Measurements from ENCODE around the gene SMIM23. TPM values are rescaled to one million over a fixed set of nuclear protein-coding genes. Genes with fewer than 3 reads are reported as not detected.

SMIM23 gene
- total and polyA plus RNA-seq, 2 experiments from 2014 or later: not detected

DNA sequence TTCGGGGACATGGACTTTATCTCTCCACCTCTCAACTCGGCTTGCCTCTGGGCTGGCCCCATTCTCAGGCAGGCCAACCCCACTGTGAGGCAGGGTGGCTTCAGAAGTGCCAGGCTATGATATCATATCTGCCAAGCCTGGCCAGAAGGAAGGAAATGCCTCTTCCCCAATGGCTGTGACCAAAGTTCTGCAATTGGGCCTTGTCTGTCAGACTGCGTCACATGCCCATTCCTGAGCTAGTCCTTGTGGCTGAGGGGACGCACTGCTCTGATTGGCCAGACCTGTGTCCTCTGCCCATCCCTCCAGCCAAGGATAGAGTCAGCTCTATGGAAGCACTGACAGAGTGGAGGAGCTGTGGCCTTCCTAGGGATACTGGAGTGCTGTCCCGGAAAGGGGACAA, 11.9 kb downstream of the SMIM23 start:
- Histone ChIP-seq H3K4me1 (ENCODE audit: insufficient read depth) (no peaks in the 10 kb centered on the region), H3K36me3 (ENCODE audit: insufficient read depth) (no peaks in the 10 kb centered on the region), H3K4me3 (no peak overlapping the region), H3K9me2 (ENCODE audit: insufficient read depth) (no peaks in the 10 kb centered on the region), H3F3A (replicated peaks; ENCODE audit: low read depth) (no peaks in the 10 kb centered on the region), H3K27me3 (ENCODE audit: insufficient read depth) (no peaks in the 10 kb centered on the region), H3K27ac (ENCODE audit: low read depth) (no peak overlapping the region), H3K79me2 (replicated peaks; ENCODE audit: insufficient read depth) (no peaks in the 10 kb centered on the region), H2AFZ (no peak overlapping the region; the same call in 1 of the 2 replicates), H4K20me1 (replicated peaks; ENCODE audit: insufficient read depth) (no peaks in the 10 kb centered on the region), H3K4me2 (no peak overlapping the region)
- no peak for DNase-seq (ENCODE audit: low spot score)
- Mint-ChIP-seq H3K9me3 (no peaks in the 10 kb centered on the region), H3K4me1 (peaks cover 4% of the 10 kb centered on the region; the same call in 1 of the 3 replicates), H3K27me3 (ENCODE audit: insufficient read depth, low read depth, poor library complexity) (peaks cover 2% of the 10 kb centered on the region), H3K36me3 (ENCODE audit: low read depth) (no peaks in the 10 kb centered on the region), H3K4me3 (no peak overlapping the region), H3K27ac (no peak overlapping the region)
- TF ChIP-seq, protein P1, sequence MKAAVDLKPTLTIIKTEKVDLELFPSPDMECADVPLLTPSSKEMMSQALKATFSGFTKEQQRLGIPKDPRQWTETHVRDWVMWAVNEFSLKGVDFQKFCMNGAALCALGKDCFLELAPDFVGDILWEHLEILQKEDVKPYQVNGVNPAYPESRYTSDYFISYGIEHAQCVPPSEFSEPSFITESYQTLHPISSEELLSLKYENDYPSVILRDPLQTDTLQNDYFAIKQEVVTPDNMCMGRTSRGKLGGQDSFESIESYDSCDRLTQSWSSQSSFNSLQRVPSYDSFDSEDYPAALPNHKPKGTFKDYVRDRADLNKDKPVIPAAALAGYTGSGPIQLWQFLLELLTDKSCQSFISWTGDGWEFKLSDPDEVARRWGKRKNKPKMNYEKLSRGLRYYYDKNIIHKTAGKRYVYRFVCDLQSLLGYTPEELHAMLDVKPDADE (IDR thresholded peaks at IDR 0.05): no peak
- TF ChIP-seq, protein P2, sequence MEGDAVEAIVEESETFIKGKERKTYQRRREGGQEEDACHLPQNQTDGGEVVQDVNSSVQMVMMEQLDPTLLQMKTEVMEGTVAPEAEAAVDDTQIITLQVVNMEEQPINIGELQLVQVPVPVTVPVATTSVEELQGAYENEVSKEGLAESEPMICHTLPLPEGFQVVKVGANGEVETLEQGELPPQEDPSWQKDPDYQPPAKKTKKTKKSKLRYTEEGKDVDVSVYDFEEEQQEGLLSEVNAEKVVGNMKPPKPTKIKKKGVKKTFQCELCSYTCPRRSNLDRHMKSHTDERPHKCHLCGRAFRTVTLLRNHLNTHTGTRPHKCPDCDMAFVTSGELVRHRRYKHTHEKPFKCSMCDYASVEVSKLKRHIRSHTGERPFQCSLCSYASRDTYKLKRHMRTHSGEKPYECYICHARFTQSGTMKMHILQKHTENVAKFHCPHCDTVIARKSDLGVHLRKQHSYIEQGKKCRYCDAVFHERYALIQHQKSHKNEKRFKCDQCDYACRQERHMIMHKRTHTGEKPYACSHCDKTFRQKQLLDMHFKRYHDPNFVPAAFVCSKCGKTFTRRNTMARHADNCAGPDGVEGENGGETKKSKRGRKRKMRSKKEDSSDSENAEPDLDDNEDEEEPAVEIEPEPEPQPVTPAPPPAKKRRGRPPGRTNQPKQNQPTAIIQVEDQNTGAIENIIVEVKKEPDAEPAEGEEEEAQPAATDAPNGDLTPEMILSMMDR (conservative IDR thresholded peaks at IDR 0.05; ENCODE audit: low read depth in 2 of 2): no peak
- TF ChIP-seq, protein P3, sequence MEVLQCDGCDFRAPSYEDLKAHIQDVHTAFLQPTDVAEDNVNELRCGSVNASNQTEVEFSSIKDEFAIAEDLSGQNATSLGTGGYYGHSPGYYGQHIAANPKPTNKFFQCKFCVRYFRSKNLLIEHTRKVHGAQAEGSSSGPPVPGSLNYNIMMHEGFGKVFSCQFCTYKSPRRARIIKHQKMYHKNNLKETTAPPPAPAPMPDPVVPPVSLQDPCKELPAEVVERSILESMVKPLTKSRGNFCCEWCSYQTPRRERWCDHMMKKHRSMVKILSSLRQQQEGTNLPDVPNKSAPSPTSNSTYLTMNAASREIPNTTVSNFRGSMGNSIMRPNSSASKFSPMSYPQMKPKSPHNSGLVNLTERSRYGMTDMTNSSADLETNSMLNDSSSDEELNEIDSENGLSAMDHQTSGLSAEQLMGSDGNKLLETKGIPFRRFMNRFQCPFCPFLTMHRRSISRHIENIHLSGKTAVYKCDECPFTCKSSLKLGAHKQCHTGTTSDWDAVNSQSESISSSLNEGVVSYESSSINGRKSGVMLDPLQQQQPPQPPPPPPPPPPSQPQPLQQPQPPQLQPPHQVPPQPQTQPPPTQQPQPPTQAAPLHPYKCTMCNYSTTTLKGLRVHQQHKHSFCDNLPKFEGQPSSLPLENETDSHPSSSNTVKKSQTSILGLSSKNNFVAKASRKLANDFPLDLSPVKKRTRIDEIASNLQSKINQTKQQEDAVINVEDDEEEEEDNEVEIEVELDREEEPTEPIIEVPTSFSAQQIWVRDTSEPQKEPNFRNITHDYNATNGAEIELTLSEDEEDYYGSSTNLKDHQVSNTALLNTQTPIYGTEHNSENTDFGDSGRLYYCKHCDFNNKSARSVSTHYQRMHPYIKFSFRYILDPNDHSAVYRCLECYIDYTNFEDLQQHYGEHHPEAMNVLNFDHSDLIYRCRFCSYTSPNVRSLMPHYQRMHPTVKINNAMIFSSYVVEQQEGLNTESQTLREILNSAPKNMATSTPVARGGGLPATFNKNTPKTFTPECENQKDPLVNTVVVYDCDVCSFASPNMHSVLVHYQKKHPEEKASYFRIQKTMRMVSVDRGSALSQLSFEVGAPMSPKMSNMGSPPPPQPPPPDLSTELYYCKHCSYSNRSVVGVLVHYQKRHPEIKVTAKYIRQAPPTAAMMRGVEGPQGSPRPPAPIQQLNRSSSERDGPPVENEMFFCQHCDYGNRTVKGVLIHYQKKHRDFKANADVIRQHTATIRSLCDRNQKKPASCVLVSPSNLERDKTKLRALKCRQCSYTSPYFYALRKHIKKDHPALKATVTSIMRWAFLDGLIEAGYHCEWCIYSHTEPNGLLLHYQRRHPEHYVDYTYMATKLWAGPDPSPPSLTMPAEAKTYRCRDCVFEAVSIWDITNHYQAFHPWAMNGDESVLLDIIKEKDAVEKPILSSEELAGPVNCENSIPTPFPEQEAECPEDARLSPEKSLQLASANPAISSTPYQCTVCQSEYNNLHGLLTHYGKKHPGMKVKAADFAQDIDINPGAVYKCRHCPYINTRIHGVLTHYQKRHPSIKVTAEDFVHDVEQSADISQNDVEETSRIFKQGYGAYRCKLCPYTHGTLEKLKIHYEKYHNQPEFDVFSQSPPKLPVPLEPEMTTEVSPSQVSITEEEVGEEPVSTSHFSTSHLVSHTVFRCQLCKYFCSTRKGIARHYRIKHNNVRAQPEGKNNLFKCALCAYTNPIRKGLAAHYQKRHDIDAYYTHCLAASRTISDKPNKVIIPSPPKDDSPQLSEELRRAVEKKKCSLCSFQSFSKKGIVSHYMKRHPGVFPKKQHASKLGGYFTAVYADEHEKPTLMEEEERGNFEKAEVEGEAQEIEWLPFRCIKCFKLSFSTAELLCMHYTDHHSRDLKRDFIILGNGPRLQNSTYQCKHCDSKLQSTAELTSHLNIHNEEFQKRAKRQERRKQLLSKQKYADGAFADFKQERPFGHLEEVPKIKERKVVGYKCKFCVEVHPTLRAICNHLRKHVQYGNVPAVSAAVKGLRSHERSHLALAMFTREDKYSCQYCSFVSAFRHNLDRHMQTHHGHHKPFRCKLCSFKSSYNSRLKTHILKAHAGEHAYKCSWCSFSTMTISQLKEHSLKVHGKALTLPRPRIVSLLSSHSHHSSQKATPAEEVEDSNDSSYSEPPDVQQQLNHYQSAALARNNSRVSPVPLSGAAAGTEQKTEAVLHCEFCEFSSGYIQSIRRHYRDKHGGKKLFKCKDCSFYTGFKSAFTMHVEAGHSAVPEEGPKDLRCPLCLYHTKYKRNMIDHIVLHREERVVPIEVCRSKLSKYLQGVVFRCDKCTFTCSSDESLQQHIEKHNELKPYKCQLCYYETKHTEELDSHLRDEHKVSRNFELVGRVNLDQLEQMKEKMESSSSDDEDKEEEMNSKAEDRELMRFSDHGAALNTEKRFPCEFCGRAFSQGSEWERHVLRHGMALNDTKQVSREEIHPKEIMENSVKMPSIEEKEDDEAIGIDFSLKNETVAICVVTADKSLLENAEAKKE (CRISPR knock-in tag; IDR thresholded peaks at IDR 0.05): no peak
- TF ChIP-seq EZH2 (IDR thresholded peaks at IDR 0.05; ENCODE audit: low read depth, unreplicated experiment): no peak
- TF ChIP-seq, protein P4, sequence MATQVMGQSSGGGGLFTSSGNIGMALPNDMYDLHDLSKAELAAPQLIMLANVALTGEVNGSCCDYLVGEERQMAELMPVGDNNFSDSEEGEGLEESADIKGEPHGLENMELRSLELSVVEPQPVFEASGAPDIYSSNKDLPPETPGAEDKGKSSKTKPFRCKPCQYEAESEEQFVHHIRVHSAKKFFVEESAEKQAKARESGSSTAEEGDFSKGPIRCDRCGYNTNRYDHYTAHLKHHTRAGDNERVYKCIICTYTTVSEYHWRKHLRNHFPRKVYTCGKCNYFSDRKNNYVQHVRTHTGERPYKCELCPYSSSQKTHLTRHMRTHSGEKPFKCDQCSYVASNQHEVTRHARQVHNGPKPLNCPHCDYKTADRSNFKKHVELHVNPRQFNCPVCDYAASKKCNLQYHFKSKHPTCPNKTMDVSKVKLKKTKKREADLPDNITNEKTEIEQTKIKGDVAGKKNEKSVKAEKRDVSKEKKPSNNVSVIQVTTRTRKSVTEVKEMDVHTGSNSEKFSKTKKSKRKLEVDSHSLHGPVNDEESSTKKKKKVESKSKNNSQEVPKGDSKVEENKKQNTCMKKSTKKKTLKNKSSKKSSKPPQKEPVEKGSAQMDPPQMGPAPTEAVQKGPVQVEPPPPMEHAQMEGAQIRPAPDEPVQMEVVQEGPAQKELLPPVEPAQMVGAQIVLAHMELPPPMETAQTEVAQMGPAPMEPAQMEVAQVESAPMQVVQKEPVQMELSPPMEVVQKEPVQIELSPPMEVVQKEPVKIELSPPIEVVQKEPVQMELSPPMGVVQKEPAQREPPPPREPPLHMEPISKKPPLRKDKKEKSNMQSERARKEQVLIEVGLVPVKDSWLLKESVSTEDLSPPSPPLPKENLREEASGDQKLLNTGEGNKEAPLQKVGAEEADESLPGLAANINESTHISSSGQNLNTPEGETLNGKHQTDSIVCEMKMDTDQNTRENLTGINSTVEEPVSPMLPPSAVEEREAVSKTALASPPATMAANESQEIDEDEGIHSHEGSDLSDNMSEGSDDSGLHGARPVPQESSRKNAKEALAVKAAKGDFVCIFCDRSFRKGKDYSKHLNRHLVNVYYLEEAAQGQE (IDR thresholded peaks at IDR 0.05; ENCODE audit: unreplicated experiment): no peak
- TF ChIP-seq EZH2phosphoT487 (IDR thresholded peaks at IDR 0.05; ENCODE audit: unreplicated experiment): no peak
- no peak for TF ChIP-seq NANOG (IDR thresholded peaks at IDR 0.05; ENCODE audit: borderline replicate concordance)
- TF ChIP-seq CREB1 (CRISPR knock-in tag; IDR thresholded peaks at IDR 0.05; ENCODE audit: low read depth): no peak
- ATAC-seq: peak; percentile 31; the same call in 1 of the 3 replicates
